Mesendoderm (in vitro differentiated cells): ENCODE measurements around the gene MAPK7.

Experiments used
- DNase-seq: peaks from one replicate; pipeline ENCODE4 v3.0.0; 2013
- H2AK5ac ChIP-seq: 2 replicates; pipeline ENCODE4 v1.6.1; 2013; ENCODE audit warnings: low read length, inconsistent platforms
- H2BK120ac ChIP-seq: 2 replicates; pipeline ENCODE4 v1.6.1; 2013; ENCODE audit warnings: low read depth, mild to moderate bottlenecking, low read length, moderate library complexity, mixed read lengths
- H2BK15ac ChIP-seq: replicated peaks from 2 replicates; pipeline ENCODE4 v1.6.1; 2013; ENCODE audit warnings: low read depth, mild to moderate bottlenecking, moderate library complexity
- H2BK5ac ChIP-seq: 2 replicates; pipeline ENCODE4 v1.6.1; 2013; ENCODE audit warnings: low read length, inconsistent platforms
- H3K18ac ChIP-seq: 2 replicates; pipeline ENCODE4 v1.6.1; 2013; ENCODE audit warnings: mild to moderate bottlenecking, low read length, mixed read lengths
- H3K23ac ChIP-seq: one replicate; pipeline ENCODE4 v1.6.1; 2013; ENCODE audit warnings: low read length
- H3K27ac ChIP-seq: 2 replicates; pipeline ENCODE4 v1.5.1; 2013; ENCODE audit warnings: low read depth, mild to moderate bottlenecking, inconsistent platforms, low read length, moderate library complexity
- H3K27me3 ChIP-seq: 2 replicates; pipeline ENCODE4 v1.6.1; 2013; ENCODE audit warnings: low read length, control low read depth, mild to moderate bottlenecking, inconsistent platforms; ENCODE audit not compliant: insufficient read depth, poor library complexity
- H3K36me3 ChIP-seq: 2 replicates; pipeline ENCODE4 v1.6.1; 2013; ENCODE audit warnings: low read length, inconsistent platforms; ENCODE audit not compliant: control insufficient read depth, insufficient read depth
- H3K4ac ChIP-seq: one replicate; pipeline ENCODE4 v1.6.1; 2013; ENCODE audit warnings: low read depth, mild to moderate bottlenecking, low read length, moderate library complexity
- H3K4me1 ChIP-seq: 2 replicates; pipeline ENCODE4 v1.6.1; 2013; ENCODE audit warnings: low read depth, low read length, inconsistent platforms; ENCODE audit not compliant: control insufficient read depth
- H3K4me2 ChIP-seq: 2 replicates; pipeline ENCODE4 v1.6.1; 2013; ENCODE audit warnings: low read length
- H3K4me3 ChIP-seq: 2 replicates; pipeline ENCODE4 v1.5.1; 2013; ENCODE audit warnings: mild to moderate bottlenecking, low read length
- H3K56ac ChIP-seq: one replicate; pipeline ENCODE4 v1.6.1; 2013; ENCODE audit warnings: low read length
- H3K79me1 ChIP-seq: 2 replicates; pipeline ENCODE4 v1.6.1; 2013; ENCODE audit warnings: low read length, inconsistent platforms
- H3K79me2 ChIP-seq: 2 replicates; pipeline ENCODE4 v1.6.1; 2013; ENCODE audit warnings: mild to moderate bottlenecking, low read length; ENCODE audit not compliant: control insufficient read depth, insufficient read depth
- H3K9ac ChIP-seq: 2 replicates; pipeline ENCODE4 v1.6.1; 2013; ENCODE audit warnings: low read length, inconsistent platforms
- H4K5ac ChIP-seq: one replicate; pipeline ENCODE4 v1.6.1; 2013; ENCODE audit warnings: low read length
- H4K8ac ChIP-seq: one replicate; pipeline ENCODE4 v1.6.1; 2013; ENCODE audit warnings: low read depth, mild to moderate bottlenecking, control low read depth, low read length, moderate library complexity
- WGBS: extraction: QIAGEN DNeasy Blood & Tissue Kit; methylation state at CpG from one replicate; pipeline ENCODE4 v1.1.7; 2013; ENCODE audit warnings: low lambda C conversion rate, missing lambda C conversion rate; ENCODE audit not compliant: insufficient coverage; ENCODE audit errors: extremely low coverage; 5-methylcytosine and 5-hydroxymethylcytosine counted together

The MAPK7 gene

DNA sequence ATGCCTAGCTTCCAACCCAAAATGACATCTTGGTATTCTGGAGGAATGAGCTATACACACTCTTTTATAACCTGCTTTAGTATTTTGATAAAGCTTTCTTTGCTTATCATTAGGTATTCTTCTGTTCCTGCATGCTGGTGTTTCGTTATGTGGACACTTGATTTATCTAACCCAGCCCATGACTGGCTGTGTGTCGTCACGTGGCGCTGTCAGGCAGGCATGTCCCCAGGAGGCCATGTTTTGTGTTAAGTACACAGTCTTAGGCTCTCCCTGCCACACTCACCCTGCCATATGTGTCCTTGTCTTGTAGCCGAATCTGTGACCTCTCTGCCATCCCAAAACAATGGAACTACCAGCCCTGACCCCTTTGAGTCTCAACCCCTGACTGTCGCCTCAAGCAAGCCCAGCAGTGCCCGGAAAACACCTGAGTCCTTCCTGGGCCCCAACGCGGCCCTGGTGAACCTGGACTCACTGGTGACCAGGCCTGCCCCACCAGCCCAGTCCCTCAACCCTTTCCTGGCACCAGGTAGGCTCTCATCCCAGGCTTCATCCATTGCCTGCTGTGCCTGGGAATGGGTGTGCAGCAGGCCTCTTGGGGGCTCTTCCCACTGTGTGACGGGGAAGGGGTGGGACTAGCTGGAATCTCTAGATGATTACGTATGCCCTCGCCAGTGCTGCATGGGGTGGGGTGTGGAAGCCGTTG lies 46.6 kb upstream of the MAPK7 start:
- Histone ChIP-seq H3K27ac (no peak overlapping the region), H3K79me2 (no peaks in the 10 kb centered on the region), H3K9ac (no peak overlapping the region), H4K8ac (no peak overlapping the region), H3K23ac (no peak overlapping the region), H3K36me3 (no peaks in the 10 kb centered on the region), H2AK5ac (no peak overlapping the region), H3K4me1 (no peaks in the 10 kb centered on the region), H3K79me1 (no peaks in the 10 kb centered on the region), H2BK5ac (no peak overlapping the region), H2BK15ac (no peak overlapping the region), H3K18ac (no peak overlapping the region), H3K4me3 (no peak overlapping the region), H3K56ac (no peak overlapping the region), H3K27me3 (no peaks in the 10 kb centered on the region), H2BK120ac (no peak overlapping the region), H3K4me2 (no peak overlapping the region), H4K5ac (no peak overlapping the region), H3K4ac (no peak overlapping the region)
- no peak for DNase-seq
- no CpG with 5 or more reads among the region's 13 CpGs for WGBS

DNA sequence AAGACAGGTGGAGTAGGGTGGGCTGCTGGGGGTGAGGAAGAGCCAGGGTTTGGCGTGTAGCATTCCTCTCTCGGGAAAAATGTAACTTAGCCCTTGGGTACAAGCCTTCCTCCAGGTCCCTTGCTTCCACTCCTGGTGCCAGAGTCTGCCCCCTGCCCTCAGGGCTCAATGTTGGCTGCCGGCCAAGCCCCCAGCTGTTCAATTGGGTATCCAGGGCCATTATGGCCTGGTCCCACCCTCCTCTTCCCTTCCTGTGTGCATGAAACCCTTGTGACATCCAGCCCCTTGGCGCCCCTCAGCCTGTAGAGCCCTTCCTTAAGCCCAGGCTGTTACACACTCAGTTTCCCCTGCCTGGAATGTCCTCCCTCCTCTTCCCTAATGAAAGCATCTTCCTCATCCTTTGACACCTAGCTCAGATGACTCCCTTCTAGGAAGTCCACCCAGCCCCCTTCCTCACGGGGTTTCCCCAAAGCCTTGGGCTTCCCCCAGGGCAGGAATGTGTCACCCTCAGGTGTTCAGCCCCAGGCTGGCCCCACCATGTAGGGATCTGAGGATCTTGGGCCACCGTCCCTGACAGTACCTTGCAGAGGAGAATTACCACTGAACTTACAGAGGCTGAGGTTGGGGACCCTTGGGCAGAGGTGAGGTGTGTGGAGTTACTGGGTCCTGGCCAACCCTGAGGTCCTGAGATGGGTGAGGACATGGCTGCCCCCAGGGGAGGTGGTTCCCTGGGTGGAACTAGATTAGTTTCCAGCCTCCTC lies 45.7 kb upstream of the MAPK7 start:
- Histone ChIP-seq H3K9ac (no peak overlapping the region), H3K27me3 (no peaks in the 10 kb centered on the region), H3K4me3 (no peak overlapping the region), H2AK5ac (no peak overlapping the region), H3K27ac (no peak overlapping the region), H3K4ac (no peak overlapping the region), H4K5ac (no peak overlapping the region), H3K4me1 (no peaks in the 10 kb centered on the region), H3K36me3 (no peaks in the 10 kb centered on the region), H2BK5ac (no peak overlapping the region), H2BK15ac (no peak overlapping the region), H3K18ac (no peak overlapping the region), H3K79me1 (no peaks in the 10 kb centered on the region), H3K79me2 (no peaks in the 10 kb centered on the region), H3K56ac (no peak overlapping the region), H3K23ac (no peak overlapping the region), H2BK120ac (no peak overlapping the region), H4K8ac (no peak overlapping the region), H3K4me2 (no peak overlapping the region)
- no peak for DNase-seq
- WGBS, result no CpG with 5 or more reads among the region's 6 CpGs

DNA sequence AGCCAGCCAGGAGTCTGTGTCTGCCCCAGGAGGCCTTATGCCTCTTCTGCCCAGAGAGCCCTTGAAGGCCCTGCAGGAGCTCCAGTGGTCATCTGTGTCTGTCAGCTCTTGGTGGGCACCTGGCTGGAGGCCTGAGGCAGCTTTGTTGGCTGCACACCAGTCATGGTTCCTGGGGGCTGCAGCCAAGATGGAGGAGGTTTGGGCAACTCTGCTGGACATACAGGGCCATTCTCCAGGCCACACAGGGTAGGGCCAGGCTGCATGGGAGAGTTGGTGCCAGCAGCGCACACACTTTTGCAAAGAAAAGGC lies 45.2 kb upstream of the MAPK7 start:
- no peaks in the 10 kb centered on the region for H3K36me3 ChIP-seq
- WGBS, result no CpG with 5 or more reads among the region's 1 CpG

DNA sequence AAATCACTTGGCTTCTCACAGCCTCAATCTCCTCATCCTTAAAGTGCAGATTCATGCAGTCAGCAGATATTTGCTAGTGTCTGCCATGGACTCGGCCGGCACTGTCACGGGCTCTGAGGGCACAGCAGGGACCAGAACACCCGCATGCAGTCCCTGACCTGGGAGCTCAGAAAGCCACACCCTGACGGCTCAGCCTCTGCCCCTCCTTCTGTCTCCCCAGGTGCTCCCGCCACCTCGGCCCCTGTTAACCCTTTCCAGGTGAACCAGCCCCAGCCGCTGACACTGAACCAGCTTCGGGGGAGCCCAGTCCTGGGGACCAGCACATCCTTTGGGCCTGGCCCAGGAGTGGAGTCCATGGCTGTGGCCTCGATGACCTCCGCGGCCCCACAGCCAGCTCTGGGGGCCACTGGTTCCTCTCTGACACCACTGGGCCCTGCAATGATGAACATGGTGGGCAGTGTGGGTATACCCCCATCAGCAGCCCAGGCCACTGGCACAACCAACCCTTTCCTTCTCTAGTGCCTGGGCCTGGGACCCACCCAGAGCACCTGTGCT lies 44.5 kb upstream of the MAPK7 start:
- no peak overlapping the region for H2BK5ac ChIP-seq
- no peak overlapping the region for H3K4ac ChIP-seq
- no peaks in the 10 kb centered on the region for H3K79me2 ChIP-seq
- no peak overlapping the region for H3K56ac ChIP-seq
- no peak overlapping the region for H2BK120ac ChIP-seq
- no peaks in the 10 kb centered on the region for H3K79me1 ChIP-seq
- H2BK15ac ChIP-seq, result no peak overlapping the region
- WGBS, result no CpG with 5 or more reads among the region's 12 CpGs
- H3K27ac ChIP-seq, result no peak overlapping the region
- no peak overlapping the region for H3K4me3 ChIP-seq
- no peaks in the 10 kb centered on the region for H3K36me3 ChIP-seq
- no peak for DNase-seq
- no peak overlapping the region for H2AK5ac ChIP-seq
- H3K4me1 ChIP-seq, result no peaks in the 10 kb centered on the region
- no peak overlapping the region for H3K9ac ChIP-seq
- H3K23ac ChIP-seq, result no peak overlapping the region
- no peaks in the 10 kb centered on the region for H3K27me3 ChIP-seq
- no peak overlapping the region for H4K8ac ChIP-seq
- no peak overlapping the region for H3K18ac ChIP-seq
- no peak overlapping the region for H3K4me2 ChIP-seq
- no peak overlapping the region for H4K5ac ChIP-seq

More for the DNA sequence above, 45.2 kb upstream of the MAPK7 start:
- H2BK5ac ChIP-seq, result no peak overlapping the region
- no peak overlapping the region for H3K56ac ChIP-seq
- no peak for DNase-seq
- no peak overlapping the region for H3K9ac ChIP-seq
- no peak overlapping the region for H3K4me3 ChIP-seq
- H3K4me2 ChIP-seq, result no peak overlapping the region
- no peaks in the 10 kb centered on the region for H3K79me1 ChIP-seq
- H4K5ac ChIP-seq, result no peak overlapping the region
- no peak overlapping the region for H2AK5ac ChIP-seq
- no peak overlapping the region for H3K23ac ChIP-seq
- no peak overlapping the region for H4K8ac ChIP-seq
- no peak overlapping the region for H3K27ac ChIP-seq
- no peak overlapping the region for H2BK120ac ChIP-seq
- no peaks in the 10 kb centered on the region for H3K27me3 ChIP-seq
- no peak overlapping the region for H3K18ac ChIP-seq
- no peak overlapping the region for H2BK15ac ChIP-seq
- H3K79me2 ChIP-seq, result no peaks in the 10 kb centered on the region
- H3K4me1 ChIP-seq, result no peaks in the 10 kb centered on the region
- H3K4ac ChIP-seq, result no peak overlapping the region

DNA sequence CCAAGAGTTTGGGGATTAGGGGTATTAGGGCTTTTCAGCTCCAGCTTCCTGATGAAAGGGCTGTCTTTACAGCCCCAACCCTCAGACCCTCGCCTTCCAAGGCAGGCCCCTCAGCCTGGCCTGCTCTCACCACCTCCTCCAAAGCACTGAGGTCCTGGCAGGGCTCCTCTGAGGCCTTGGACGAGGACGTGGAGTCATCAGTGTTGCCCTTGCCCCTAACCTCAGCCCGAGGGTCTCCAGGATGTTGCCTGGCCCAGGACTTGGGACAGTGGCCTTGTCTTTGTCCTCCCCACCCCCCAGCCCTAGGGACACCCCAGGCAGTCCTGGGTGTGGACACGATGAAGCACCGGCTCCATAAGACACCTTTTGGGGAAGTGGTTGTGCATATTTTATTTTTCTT lies 44.0 kb upstream of the MAPK7 start:
- no peak overlapping the region for H3K4me2 ChIP-seq
- H2BK5ac ChIP-seq, result no peak overlapping the region
- H2BK120ac ChIP-seq, result no peak overlapping the region
- no peak overlapping the region for H3K9ac ChIP-seq
- WGBS, result no CpG with 5 or more reads among the region's 6 CpGs
- no peak overlapping the region for H4K5ac ChIP-seq
- no peaks in the 10 kb centered on the region for H3K79me1 ChIP-seq
- no peak overlapping the region for H2BK15ac ChIP-seq
- no peak overlapping the region for H3K23ac ChIP-seq
- H3K18ac ChIP-seq, result no peak overlapping the region
- H3K4me3 ChIP-seq, result no peak overlapping the region
- H3K27ac ChIP-seq, result no peak overlapping the region
- no peaks in the 10 kb centered on the region for H3K27me3 ChIP-seq
- H4K8ac ChIP-seq, result no peak overlapping the region
- H3K4me1 ChIP-seq, result no peaks in the 10 kb centered on the region
- no peak overlapping the region for H3K56ac ChIP-seq
- no peaks in the 10 kb centered on the region for H3K36me3 ChIP-seq
- no peak overlapping the region for H2AK5ac ChIP-seq
- no peak overlapping the region for H3K4ac ChIP-seq
- DNase-seq, result no peak
- no peaks in the 10 kb centered on the region for H3K79me2 ChIP-seq
